Right renal cortex interstitium (tissue), 3 donors: ENCODE results near the gene HTR3B. TPM values are rescaled to one million over a fixed set of nuclear protein-coding genes. Genes with fewer than 3 reads are reported as not detected.

Source experiments
- DNase-seq, 3 donors: peaks; one replicate each; pipeline ENCODE4 v3.0.0-alpha.2; 2013; ENCODE audit warnings: low read depth in 3 of 3, low spot score in 2 of 3
- polyA plus RNA-seq, 3 donors: library from polyadenylated mRNA; unstranded; fragments of 120-200 nt; gene quantifications; one replicate each; pipeline ENCODE4 v1.2.1, GENCODE V29; 2013; ENCODE audit not compliant: insufficient read length in 3 of 3

HTR3B gene
- polyA plus RNA-seq, 3 donors = 0.08 to 0.12 TPM; not detected in 1

GRCh38 chr11:113986351-113987140, 82.0 kb downstream of the HTR3B start:
- no peak for DNase-seq

- no peak for DNase-seq
Measured at GRCh38 chr11:113989381-113989780, 84.8 kb downstream of the HTR3B start.

GRCh38 chr11:113989916-113990315, 85.3 kb downstream of the HTR3B start:
- DNase-seq = no peak

GRCh38 chr11:113991170-113991569, 86.6 kb downstream of the HTR3B start:
- peak in 2 of 3 donors; percentile 45 to 66 for DNase-seq

GRCh38 chr11:113991718-113992458, 87.3 kb downstream of the HTR3B start:
- DNase-seq = no peak

- no peak for DNase-seq
Measured at GRCh38 chr11:113992459-113993110, 88.0 kb downstream of the HTR3B start.

GRCh38 chr11:113994077-113994954, 89.7 kb downstream of the HTR3B start:
- DNase-seq = no peak

Other genes starting within 250 kb of the HTR3B start
- 1 to 10 TPM in 1 of 3 donors, under 1 TPM in 2; 0.43 to 1.0 (median 0.69) TPM for gene TMPRSS5, start 198.5 kb upstream of the HTR3B start, polyA plus RNA-seq
- 10 to 100 TPM; 24.5 to 26.7 (median 25.3) TPM for gene ZW10, start 131.1 kb upstream of the HTR3B start, polyA plus RNA-seq
- gene CLDN25, start 125.0 kb upstream of the HTR3B start, polyA plus RNA-seq = not detected
- gene USP28, start 29.2 kb upstream of the HTR3B start, polyA plus RNA-seq = 10 to 100 TPM; 38.2 to 48.2 (median 44.7) TPM
- under 1 TPM in 1 of 3 donors, not detected in 2; 0.13 TPM for gene HTR3A, start 70.3 kb downstream of the HTR3B start, polyA plus RNA-seq
- gene ZBTB16, start 154.9 kb downstream of the HTR3B start, polyA plus RNA-seq = 1 to 10 TPM; 1.1 to 1.8 (median 1.4) TPM